Measurements from ENCODE around the gene GGA3.

Gene GGA3

DNA sequence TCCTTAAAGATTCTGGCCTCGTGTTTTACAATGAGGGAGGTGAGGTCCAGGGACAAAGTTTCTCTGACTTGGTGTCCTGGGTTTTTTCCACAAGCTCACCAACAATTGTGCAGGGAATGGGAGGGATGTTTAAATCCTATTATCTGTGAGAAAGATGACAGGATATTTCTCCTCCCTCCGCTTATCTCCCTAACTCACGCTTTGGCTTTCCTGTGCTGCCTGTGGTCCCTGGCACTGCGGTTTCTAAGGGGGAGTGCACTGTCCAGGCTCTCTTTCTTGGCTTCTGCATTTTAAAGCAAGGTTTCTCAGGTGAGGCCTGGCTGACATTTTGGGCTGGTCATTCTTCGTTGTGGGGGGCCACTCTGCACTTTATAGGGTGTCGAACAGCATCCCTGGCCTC lies 16.4 kb downstream of the GGA3 start:
- DNase-seq: no peak

DNA sequence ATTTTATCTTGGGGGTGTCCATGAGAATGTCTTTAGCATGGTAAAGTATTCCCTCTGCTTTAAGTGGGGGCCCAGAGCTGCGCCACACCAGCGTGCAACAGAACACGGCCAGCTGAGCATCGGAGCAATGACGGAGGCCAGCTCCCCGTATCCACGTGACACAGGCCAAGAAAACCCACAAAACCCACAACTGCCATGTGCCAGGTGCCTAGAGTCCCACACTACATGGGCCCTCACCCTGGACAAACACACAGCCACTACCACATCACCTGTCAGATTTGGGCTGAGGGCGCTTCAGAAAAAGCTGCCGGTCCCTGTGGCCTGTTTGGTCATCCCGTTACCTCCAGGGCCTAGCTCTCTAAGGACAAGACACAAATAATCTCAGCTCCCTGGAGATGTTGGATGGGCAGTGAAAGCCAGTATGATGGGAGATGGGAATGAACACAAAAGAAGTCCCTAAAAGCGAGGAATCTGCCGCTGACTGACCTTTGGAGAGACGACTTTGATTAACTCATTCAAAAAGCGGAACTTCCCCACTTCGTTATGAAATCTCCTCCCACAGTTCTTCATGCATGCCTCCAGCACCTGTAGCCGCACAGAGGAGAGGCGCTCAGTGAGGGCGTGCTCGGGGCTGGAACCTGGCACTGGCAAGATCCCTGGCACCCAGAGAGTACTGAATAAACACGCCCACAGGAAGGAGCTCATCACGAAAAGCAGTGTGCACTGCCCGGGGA lies 17.1 kb downstream of the GGA3 start:
- no peak for DNase-seq

DNA sequence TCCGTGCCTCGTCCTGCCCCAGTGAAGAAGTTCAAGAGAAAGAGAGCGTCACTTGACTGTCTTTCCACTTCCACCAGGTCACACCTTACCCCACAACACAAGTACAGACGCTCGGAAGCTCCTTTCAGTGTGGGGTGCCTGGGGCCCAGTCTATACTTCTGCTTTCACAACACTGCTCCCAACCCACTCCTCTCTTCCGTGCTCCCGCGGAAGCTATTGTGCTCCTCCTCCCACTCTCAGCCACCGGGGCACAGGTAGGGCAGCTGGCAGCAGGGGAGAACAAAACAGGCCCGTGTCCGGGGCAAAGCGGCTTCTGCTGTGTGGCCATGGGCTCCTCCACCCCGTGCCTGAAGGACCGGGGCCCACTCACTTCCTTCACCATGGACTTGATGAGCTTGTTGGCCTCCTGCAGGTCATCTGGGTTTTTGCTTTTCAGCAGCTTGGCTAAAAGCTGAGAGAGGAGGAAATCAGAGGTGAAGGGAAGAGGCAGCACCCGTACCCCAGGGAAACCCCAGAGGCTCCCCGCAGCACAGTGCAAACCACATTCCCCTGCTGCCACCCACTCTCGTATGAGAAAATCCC lies 18.9 kb downstream of the GGA3 start:
- no peak for DNase-seq

DNA sequence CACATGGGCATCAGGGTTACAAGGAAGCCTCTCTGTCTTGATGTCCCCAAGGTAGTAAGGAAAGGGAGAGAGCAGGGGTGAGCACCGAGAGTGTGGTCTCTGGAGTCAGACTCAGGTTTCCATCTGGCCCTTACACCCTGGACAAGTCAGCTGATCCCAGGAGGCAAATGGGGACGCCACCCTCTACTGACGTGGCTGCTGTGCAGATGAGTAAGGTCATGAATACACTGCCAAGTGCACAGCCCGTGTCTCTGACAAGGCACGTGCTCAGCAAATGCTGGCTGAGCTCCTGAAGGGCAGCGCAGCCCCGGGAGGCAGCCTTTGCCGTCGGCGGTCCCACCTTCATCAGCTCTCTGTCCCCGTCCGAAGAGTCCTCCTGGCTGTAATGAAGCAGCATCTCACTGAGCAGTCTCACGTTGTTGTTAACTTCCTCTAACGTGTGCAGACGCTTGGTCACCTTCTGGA lies 19.4 kb downstream of the GGA3 start:
- DNase-seq: no peak

DNA sequence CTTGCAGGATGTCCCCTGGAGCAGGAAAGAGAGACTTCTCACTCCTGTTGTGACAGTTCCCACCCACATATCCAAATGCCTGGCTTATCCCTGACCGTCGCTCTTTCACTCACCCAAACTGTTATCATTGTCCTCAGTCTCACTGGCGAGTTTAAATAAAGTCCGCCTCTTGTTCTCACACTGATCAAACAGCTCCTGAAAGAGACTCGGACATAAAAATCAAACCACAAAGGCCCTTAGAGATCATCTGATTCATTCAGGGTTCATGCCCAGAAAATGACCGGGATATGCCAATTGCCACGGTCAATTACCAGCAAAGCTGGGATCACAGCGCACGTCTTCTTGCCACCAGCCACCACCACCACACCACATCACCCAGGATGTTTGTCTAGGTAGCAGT lies 19.9 kb downstream of the GGA3 start:
- DNase-seq: no peak

DNA sequence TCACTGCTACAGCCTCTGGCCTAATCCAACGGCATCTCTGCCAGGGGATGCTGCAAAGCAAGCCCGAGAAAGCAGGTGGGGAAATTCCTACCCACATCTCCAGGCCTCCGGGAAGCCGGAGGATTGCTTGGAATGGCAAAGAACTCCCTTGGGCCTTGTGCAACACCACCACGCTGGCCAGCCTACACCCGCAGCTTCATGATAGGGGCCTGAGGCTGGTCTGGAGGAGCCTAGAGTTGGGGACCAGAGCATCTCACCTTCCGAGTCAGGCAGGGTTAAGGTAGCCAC lies 20.3 kb downstream of the GGA3 start:
- DNase-seq: no peak

DNA sequence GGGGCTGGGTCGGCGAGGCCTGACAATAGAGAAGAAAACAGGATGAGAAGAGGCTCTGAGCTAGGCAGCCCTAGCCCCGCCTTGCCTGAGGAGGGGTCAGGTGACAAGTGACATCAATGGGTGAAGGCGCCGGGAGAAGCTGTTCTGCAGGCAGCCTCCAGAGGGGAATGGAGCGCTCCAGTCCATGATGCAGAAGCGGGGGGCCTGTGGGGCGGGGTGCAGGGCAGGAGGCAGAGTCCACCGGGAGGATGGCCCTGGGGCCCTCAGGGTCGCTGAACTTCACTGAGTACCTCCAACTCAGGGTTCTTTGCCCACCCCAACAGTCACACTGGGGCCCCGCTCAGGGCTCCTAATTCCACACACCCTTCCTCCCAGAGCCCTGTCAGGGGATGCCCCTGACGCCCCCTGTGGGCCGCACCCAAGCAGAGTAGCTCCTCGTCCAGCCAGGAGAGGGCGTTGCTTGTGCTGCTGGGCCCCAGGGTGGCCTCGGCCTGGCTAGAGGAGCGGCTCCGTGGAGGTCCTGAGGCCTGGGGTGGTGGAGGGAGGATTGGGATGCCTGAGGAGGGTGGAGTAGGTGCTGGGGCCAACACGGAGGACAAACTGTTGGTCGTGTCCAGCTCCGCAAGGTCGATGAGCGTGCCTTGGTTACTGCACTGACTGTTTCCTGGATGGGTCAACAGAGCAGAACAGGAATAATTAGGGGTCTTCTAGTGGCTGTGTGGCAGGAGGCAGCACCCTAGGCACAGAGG lies 20.8 kb downstream of the GGA3 start:
- DNase-seq: peak in 1 of 2 donors; percentile 16

DNA sequence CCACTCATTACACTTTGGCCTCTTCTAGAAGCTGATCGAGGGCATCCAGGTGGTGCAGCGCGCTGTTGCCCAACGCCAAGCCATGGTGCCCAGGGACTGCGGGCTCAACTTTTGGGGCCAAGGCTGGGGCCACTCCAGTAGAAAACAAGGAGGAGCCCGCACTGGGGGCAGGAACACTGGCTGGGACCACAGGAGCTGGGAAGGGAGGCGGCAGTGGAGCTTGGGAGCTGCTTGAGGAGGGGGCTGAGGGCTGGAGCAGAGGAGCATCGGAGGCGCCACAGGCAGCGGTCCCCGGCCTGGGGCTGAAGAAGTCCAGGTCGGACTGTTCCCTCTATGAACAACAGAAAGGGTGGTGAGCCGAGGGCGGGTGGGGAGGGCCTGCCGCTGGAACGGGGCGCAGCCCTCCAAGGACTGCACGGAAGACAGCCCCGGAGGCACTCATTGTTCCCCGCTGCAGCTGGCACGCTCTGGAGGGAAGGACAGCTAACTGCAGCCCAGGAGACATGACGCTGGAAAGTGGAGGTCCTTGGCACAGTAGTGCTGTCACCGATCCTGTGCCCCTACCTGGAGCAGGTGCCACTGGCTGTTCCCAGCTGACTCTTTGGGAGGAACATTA lies 21.5 kb downstream of the GGA3 start:
- no peak for DNase-seq

DNA sequence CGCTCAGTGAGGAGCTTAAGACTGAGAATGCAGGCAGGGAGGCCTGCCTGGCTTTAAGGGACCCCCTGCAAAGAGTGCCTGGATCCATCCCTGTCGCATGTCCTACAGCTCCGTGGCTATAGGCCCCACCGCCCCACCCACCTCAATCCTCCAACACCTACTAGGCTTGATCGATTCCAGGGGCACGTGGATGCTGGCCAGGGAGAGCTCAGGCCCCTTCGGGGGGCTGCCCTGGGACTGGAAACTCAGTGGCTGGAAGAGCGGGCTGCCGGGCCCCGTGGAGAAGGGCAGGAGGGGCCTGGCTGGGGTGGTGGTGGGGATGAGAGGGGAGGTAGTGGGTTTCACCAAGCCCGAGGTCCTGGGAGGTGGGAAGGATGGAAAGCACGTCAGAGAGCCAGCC lies 22.2 kb downstream of the GGA3 start:
- DNase-seq: no peak

DNA sequence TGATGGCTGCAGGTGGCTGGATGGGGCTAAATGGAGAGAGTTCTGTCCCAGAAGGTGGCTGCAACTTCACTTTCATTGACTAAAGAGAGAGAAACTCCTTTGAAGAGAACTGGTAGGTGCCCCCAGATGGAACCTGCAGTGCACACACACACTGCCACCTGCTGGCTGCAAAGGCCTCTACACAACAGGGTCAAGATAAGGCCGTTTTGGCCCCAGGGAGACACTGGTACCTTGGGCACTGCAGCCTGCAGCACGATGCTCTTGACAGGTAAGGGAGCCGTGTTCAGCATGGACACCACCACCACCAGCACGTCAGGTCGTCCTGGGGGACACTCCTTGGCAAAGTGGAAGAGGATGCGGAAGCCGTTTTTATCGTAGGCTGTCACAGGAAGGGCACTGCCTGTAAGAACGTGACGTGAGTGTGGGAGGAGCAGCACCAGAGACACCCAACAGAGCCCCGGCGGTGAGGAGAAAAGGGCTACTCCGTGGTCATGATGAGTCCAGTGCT lies 22.7 kb downstream of the GGA3 start:
- DNase-seq: peak; percentile 20 to 37

DNA sequence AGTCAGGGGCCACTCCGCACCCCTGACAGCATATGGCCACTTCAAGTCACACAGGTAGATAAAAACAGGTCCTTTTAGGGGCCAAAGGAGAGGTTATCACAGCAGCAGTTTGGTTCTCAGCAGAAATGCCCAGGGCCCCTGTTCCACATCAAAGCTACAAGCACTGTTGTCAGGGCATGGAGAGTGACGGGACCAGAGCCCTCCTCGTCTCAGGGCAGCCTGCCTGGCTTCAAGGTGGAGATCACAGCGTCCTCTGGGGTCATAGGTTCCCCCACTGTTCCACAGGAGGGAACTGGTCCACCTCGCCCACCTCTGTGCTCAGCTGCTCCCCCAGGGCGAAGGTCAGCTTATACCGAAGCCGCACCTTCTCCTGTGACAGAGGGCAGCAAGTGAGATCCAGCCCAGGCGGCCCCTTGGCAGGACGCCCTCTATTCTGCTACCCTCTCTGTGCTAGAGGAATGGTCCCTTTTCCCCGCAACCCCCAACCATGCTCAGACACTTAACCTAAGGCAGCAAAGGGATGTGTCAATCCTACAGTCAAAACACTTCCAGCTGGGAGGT lies 23.3 kb downstream of the GGA3 start:
- no peak for DNase-seq

DNA sequence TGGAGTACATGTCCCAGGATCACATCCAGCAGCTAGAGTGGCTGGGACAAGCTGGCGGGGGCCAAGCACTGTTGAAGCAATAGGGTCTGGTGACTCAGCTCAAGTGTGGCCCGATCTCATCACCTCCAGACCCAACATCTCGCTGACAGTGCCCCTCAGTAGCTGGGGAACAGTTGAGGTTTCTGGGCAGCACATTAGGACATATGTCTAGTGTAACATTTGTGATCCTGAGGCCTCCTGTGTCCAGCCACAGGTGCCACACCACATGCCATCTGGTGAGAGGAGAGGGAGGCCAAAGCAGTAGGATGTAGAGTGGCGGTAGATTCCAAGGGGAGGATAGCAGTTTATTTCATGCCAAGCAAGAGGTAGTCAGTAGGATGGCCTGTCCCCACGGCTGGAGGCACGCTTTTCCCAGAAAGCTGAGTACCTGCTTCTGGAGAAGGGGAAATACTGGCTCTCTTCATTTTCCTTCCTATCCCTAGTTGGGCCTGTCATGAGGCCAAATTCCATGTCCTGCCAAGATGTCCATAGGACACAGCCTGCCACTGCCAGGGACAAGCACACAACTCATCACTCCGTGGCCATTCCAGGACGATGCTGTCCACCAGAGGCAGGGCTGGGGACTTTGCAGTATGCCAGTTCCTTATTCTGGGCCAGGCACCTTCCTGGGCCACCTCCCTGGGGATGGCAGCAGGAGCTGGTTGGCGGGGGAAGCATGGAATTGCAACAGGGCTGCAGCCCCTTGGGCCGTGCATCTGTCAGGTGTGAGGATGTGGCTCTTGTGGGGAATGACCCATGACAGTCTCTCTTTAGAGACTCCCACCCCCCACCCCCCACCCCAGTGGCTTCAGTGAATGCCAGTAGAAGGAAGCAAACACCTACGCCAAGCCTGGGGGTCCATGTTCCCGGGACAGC lies 24.0 kb downstream of the GGA3 start:
- DNase-seq: no peak

DNA sequence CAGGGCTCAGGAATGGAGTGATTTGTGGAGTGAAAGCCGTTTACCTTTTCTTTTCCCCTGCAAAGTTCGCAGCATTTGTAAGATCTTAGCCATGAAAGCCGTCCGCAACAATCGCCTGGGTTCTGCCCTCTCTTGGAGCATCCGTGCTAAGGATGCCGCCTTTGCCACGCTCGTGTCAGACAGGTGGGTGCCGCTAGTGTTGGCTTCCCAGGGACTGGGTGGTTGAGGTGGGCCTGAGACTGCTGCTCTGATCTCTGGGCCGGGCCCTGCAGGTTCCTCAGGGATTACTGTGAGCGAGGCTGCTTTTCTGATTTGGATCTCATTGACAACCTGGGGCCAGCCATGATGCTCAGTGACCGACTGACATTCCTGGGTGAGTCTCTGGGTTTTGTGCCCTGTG lies 28.6 kb downstream of the GGA3 start:
- no peak for DNase-seq

DNA sequence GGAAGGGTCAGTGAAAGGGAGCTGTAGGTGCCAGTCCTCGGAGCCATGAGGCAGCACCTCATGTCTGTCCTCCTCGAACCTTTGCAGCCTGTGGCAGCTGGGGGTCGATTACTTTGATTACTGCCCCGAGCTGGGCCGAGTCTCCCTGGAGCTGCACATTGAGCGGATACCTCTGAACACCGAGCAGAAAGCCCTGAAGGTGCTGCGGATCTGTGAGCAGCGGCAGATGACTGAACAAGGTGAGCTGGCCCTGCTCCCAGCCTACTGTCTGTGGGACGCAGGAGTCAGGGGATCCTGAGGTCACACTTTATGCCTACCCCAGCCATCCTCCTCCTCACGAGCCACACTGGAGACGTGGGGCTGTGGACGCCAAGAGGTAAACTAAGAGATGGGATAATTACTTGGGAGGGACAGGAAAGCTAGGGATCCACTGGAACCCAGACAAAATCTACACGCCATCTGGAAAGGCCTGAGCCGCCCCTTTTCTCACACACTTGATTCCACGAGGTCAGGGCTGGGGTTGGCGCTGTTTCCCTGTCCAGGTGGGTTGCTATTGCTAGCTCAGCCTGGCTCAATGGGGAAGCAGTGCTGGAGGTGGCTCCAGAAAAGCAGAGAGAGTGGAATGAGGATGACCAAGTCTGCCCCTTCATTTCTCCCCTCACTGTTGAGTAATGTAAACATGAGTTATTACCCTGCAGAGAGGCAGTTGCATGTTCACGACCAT lies 29.5 kb downstream of the GGA3 start:
- no peak for DNase-seq

DNA sequence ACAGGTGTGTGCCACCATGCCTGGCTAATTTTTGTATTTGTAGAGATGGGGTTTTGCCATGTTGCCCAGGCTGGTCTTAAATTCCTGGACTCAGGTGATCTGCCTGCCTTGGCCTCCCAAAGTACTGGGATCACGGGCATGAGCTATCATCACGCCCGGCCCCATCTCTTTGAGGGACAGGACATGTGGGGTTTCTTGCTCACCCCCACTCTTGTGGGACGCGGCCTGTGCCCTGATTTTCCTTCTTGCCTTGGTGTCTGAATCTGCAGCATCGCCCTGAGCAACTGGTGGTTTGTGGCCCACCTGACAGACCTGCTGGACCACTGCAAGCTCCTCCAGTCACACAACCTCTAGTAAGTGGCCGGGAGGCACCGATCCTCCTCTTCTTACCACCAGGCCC lies 30.3 kb downstream of the GGA3 start:
- no peak for DNase-seq

DNA sequence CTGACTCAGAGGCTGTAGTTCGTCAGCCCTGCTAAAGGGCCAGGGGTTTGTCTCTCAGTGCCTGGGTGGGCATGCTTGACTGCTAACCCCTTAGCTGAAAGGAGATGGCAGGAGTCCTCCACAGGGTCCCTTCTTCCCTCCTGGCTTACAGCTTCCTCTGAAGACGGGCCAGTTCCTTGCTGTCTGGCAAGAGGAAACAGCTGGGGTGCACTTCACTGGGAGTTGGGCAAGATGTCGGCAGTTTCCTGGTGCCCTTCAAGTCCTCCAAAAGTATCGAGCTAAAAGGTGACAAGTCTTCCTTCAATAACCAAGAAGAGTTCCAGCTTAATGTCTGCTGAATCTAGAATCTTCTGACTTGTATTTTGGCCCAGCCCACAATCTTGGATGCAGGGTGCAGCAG lies 32.6 kb downstream of the GGA3 start:
- no peak for DNase-seq

DNA sequence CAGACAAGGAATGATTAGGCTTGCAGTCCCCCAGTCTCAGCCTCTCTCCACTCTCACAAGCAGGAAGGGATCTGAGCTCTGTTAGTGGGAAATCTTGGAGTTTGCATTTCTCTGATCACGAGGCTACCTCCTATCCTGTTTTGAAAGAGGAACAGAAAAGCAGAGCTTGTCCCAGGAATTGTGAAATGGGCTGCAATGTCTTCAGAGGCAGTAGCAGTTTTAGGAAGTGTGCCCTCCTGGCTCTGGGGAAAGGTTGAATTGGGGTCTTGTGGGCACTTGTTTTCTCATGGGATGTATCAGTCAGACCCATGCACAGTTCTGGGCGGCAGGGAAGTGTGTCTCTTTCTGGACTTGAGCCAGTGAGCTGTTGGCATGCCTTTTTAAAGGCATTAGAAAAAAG lies 33.1 kb downstream of the GGA3 start:
- no peak for DNase-seq

DNA sequence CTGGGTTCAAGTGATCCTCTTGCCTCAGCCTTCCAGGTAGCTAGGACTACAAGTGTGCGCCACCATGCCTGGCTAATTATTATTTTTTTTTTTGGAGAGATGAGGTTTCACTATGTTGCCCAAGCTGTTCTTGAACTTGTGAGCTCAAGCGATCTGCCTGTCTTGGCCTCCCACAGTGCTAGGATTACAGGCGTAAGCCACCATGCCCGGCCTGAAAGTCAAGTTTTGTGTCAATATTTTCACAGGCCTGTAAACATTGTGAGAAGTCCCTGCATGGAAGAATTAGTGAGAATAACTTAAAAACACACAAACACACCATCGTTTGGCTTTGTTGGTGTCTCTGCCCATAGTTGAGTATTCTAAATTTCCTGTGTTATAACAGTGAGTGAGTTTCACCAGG lies 33.7 kb downstream of the GGA3 start:
- no peak for DNase-seq

DNA sequence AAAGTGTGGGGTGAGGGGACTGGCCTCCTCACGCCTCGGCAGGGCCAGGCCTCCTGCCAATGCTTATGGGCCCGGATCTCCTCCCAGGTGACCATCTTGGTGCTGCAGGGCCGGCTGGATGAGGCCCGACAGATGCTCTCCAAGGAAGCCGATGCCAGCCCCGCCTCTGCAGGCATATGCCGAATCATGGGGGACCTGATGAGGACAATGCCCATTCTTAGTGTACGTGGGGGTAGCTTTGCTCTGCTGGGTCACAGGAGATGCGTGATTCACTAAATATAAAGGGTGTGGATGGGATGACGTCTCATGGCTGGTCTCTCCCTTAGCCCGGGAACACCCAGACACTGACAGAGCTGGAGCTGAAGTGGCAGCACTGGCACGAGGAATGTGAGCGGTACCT lies 36.4 kb downstream of the GGA3 start:
- DNase-seq: no peak

DNA sequence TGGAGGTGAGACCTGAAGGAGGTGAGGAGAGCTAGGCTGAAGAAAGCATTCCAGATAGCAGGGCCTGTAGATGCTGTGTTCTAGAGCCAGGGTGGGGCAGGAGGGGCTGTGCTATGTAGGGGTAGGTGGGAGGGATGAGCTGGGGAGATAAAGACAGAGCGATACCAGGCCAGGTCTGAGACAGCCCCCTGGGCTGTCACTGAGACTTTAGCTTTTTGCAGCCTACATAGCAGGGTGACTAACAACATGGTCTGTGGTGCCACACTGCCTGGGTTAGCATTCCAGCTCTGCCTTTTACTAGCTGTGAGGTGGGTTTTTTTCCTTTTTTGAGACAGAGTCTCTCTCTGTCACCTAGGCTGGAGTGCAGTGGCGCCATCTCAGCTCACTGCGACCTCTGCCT lies 41.6 kb downstream of the GGA3 start:
- no peak for DNase-seq

DNA sequence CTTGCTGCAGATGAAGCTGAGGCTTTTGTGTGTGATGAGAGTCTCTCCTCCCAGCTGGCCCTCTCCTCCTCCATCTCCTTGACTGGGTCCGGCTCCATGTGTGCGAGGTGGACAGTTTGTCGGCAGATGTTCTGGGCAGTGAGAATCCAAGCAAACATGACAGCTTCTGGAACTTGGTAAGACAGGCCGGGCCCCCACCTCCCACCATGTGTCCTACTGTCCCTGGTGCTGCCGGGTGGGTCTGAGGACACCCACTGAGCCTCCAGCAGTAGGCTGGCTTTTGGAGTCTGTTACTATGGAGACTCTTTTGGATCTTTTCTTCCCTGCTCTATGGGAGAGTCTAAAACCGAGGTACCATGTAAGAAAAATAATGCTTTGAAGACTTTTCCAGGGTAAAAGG lies 43.3 kb downstream of the GGA3 start:
- DNase-seq: no peak

DNA sequence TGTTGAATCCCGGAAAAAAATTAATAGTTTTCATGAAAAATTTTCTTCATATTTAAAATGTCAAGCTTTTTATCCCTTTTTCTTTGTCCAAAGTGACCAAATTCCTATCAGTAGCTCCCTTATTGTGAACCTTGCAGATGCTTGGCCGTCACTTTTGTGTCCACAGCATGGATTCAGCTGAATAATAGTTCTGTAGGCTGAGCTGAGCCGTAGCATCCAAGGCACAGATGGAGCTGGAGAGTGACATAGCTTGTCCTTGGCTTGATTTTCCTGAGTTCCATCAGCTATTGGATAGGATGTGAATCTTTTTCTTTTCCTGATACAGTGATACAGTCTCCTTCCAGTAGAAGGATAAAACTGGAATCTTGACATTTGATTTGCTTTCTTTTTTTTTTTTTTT lies 52.3 kb downstream of the GGA3 start:
- no peak for DNase-seq

All from bone marrow (tissue), 2 donors.